GM23338 (cell line): ENCODE results near the gene ADAMTSL2. TPM values are rescaled to one million over a fixed set of nuclear protein-coding genes. Genes with fewer than 3 reads are reported as not detected.

Experiments used
- ATAC-seq: fragments of 200-7000 bp; cut with Tn5 transposase; 3 replicates; pipeline ENCODE4 v1.9.1; 2020
- DNase-seq: peaks from one replicate; pipeline ENCODE4 v3.0.0-alpha.2; 2015; ENCODE audit warnings: low spot score
- H2AFZ ChIP-seq: fragments of 200-600 bp; sonication (generic); 2 replicates; pipeline ENCODE4 v1.8.0; 2016; ENCODE audit warnings: antibody characterized with exemption, mild to moderate bottlenecking, moderate library complexity
- H3F3A ChIP-seq: fragments of 200-600 bp; sonication (generic); replicated peaks from 2 replicates; pipeline ENCODE4 v1.8.0; 2017; ENCODE audit warnings: antibody characterized with exemption, mixed run types, low read depth
- H3K27ac ChIP-seq: fragments of 200-600 bp; sonication (generic); 2 replicates; pipeline ENCODE4 v1.6.1; 2016; ENCODE audit warnings: low read depth
- H3K27me3 ChIP-seq: fragments of 200-600 bp; sonication (generic); 2 replicates; pipeline ENCODE4 v1.8.0; 2016; ENCODE audit warnings: mild to moderate bottlenecking, mixed run types, moderate library complexity; ENCODE audit not compliant: insufficient read depth
- H3K36me3 ChIP-seq: fragments of 200-600 bp; sonication (generic); 2 replicates; pipeline ENCODE4 v1.8.0; 2016; ENCODE audit warnings: mild to moderate bottlenecking; ENCODE audit not compliant: insufficient read depth
- H3K4me1 ChIP-seq: fragments of 200-600 bp; sonication (generic); 2 replicates; pipeline ENCODE4 v1.8.0; 2016; ENCODE audit warnings: mild to moderate bottlenecking, moderate library complexity; ENCODE audit not compliant: insufficient read depth
- H3K4me2 ChIP-seq: fragments of 200-600 bp; sonication (generic); 2 replicates; pipeline ENCODE4 v1.7.1; 2017; ENCODE audit warnings: mixed run types
- H3K4me3 ChIP-seq: fragments of 200-600 bp; sonication (generic); 2 replicates; pipeline ENCODE4 v1.6.1; 2016; ENCODE audit warnings: mixed run types
- H3K79me2 ChIP-seq: fragments of 200-600 bp; sonication (generic); replicated peaks from 2 replicates; pipeline ENCODE4 v1.8.0; 2017; ENCODE audit warnings: mild to moderate bottlenecking; ENCODE audit not compliant: insufficient read depth
- H3K9me2 ChIP-seq: fragments of 200-600 bp; sonication (generic); 2 replicates; pipeline ENCODE4 v1.8.0; 2017; ENCODE audit not compliant: insufficient read depth
- H4K20me1 ChIP-seq: fragments of 200-600 bp; sonication (generic); replicated peaks from 2 replicates; pipeline ENCODE4 v1.8.0; 2017; ENCODE audit warnings: mild to moderate bottlenecking; ENCODE audit not compliant: insufficient read depth
- H3K27ac Mint-ChIP-seq: 2 replicates; pipeline ENCODE4 v1.8.0; 2020; ENCODE audit warnings: inconsistent platforms, mild to moderate bottlenecking, moderate library complexity, mixed read lengths
- H3K27me3 Mint-ChIP-seq: 3 replicates; pipeline ENCODE4 v1.8.0; 2022; ENCODE audit warnings: low read depth, mild to moderate bottlenecking, moderate library complexity, mixed read lengths, inconsistent platforms; ENCODE audit not compliant: insufficient read depth, poor library complexity
- H3K36me3 Mint-ChIP-seq: 3 replicates; pipeline ENCODE4 v1.8.0; 2021; ENCODE audit warnings: low read depth, mild to moderate bottlenecking, inconsistent platforms, moderate library complexity, mixed read lengths
- H3K4me1 Mint-ChIP-seq: 3 replicates; pipeline ENCODE4 v1.8.0; 2020; ENCODE audit warnings: mild to moderate bottlenecking, inconsistent platforms, mixed read lengths
- H3K4me3 Mint-ChIP-seq: 3 replicates; pipeline ENCODE4 v1.8.0; 2021; ENCODE audit warnings: moderate library complexity, mild to moderate bottlenecking, inconsistent platforms, mixed read lengths
- H3K9me3 Mint-ChIP-seq: 3 replicates; pipeline ENCODE4 v1.8.0; 2020; ENCODE audit warnings: moderate library complexity, mild to moderate bottlenecking, inconsistent platforms, mixed read lengths
- CREB1 ChIP-seq: fragments of 250-450 bp; sonication (Bioruptor Pico); IDR thresholded peaks from 2 replicates; pipeline ENCODE4 v1.5.0; 2020; ENCODE audit warnings: low read depth, mild to moderate bottlenecking, moderate library complexity
- ETS1 ChIP-seq: IDR thresholded peaks from 2 replicates; pipeline ENCODE4 v1.6.1; 2016; ENCODE audit warnings: antibody characterized with exemption
- EZH2 ChIP-seq: fragments of 200-600 bp; sonication (generic); IDR thresholded peaks from one replicate; pipeline ENCODE4 v1.8.0; 2017; ENCODE audit warnings: antibody characterized with exemption, mild to moderate bottlenecking, low read depth; ENCODE audit not compliant: unreplicated experiment
- JUNB ChIP-seq: IDR thresholded peaks from one replicate; pipeline ENCODE4 v1.6.1; 2016; ENCODE audit warnings: antibody characterized with exemption; ENCODE audit not compliant: unreplicated experiment
- NANOG ChIP-seq: IDR thresholded peaks from 2 replicates; pipeline ENCODE4 v1.6.1; 2016; ENCODE audit warnings: antibody characterized with exemption, borderline replicate concordance
- STAT1 ChIP-seq: IDR thresholded peaks from one replicate; pipeline ENCODE4 v1.6.1; 2016; ENCODE audit warnings: antibody characterized with exemption; ENCODE audit not compliant: unreplicated experiment
- ZNF462 ChIP-seq: fragments of 250-450 bp; sonication (Bioruptor Pico); IDR thresholded peaks from 2 replicates; pipeline ENCODE4 v1.5.0; 2020; ENCODE audit warnings: mild to moderate bottlenecking, moderate library complexity
- polyA plus RNA-seq: library from polyadenylated mRNA; unstranded; fragments of >200 nt; fragmentation: Nextera tagmentation; extraction: Ambion mirVana; gene quantifications from 2 replicates; pipeline ENCODE4 v1.2.1, GENCODE V29; 2016
- total RNA-seq: library from RNA; depleted of rRNA; stranded (reverse); fragments of >200 nt; shearing (Covaris generic); gene quantifications from 2 replicates; pipeline ENCODE4 v1.2.3, GENCODE V29; 2014

Gene ADAMTSL2
- total and polyA plus RNA-seq, 2 experiments from 2014 or later, result 0.15 to 0.66 TPM

- no peak for TF ChIP-seq ZNF462 (CRISPR knock-in tag)
- TF ChIP-seq ETS1, result no peak
- no peak for TF ChIP-seq EZH2
These were observed 48.6 kb downstream of the ADAMTSL2 start (continued) for GRCh38 chr9:133583111-133583510.

GRCh38 chr9:133583586-133583985 is 49.1 kb downstream of the ADAMTSL2 start:
- Histone ChIP-seq H3K79me2 (no peaks in the 10 kb centered on the region), H4K20me1 (no peaks in the 10 kb centered on the region), H3K27me3 (no peaks in the 10 kb centered on the region), H3F3A (no peaks in the 10 kb centered on the region; the same call in 1 of the 2 replicates), H3K4me1 (peaks cover 7% of the 10 kb centered on the region), H3K4me2 (no peak overlapping the region), H3K9me2 (no peaks in the 10 kb centered on the region), H3K36me3 (no peaks in the 10 kb centered on the region), H3K4me3 (no peak overlapping the region), H2AFZ (no peak overlapping the region), H3K27ac (no peak overlapping the region)
- DNase-seq (no peak), ATAC-seq (no peak)
- Mint-ChIP-seq H3K36me3 (peaks cover 4% of the 10 kb centered on the region), H3K9me3 (peaks cover 6% of the 10 kb centered on the region), H3K4me1 (peaks cover 48% of the 10 kb centered on the region), H3K27ac (no peak overlapping the region), H3K4me3 (no peak overlapping the region), H3K27me3 (peaks cover 7% of the 10 kb centered on the region)
- TF ChIP-seq ZNF462 (CRISPR knock-in tag) (no peak), NANOG (no peak), CREB1 (CRISPR knock-in tag) (no peak), STAT1 (no peak), EZH2 (no peak), JUNB (no peak)
